ENCODE data around the gene HPSE2.
A peak's percentile ranks its signal among the peaks of the same experiment; 100 is the strongest.

HPSE2 gene

GRCh38 chr10:98899018-98899417 is 336.6 kb downstream of the HPSE2 start:
- DNase-seq (ENCODE audit: low read depth), result no peak
- no peak for TF ChIP-seq MAX (IDR thresholded peaks at IDR 0.05; ENCODE audit: low read depth, low read length)
- H3K4me3 ChIP-seq (ENCODE audit: low read depth, low read length), result no peak overlapping the region

- no peak for DNase-seq (ENCODE audit: low read depth)
- no peak for TF ChIP-seq MYC (IDR thresholded peaks at IDR 0.05; ENCODE audit: low read depth, low read length)
- no peak for TF ChIP-seq CTCF (IDR thresholded peaks at IDR 0.05; ENCODE audit: low read depth, low read length)
- H3K4me3 ChIP-seq (ENCODE audit: low read depth, low read length), result no peak overlapping the region
These were observed 343.1 kb downstream of the HPSE2 start for GRCh38 chr10:98892523-98892922.

GRCh38 chr10:98886686-98887085 is 349.0 kb downstream of the HPSE2 start:
- H3K4me3 ChIP-seq (ENCODE audit: low read depth, low read length), result no peak overlapping the region
- peak; percentile 21 for DNase-seq (ENCODE audit: low read depth)

GRCh38 chr10:98885378-98885777 is 350.3 kb downstream of the HPSE2 start:
- no peak for DNase-seq (ENCODE audit: low read depth)
- TF ChIP-seq MYC (IDR thresholded peaks at IDR 0.05; ENCODE audit: low read depth, low read length), result no peak
- TF ChIP-seq POLR2A (IDR thresholded peaks at IDR 0.05; ENCODE audit: extremely low read depth, insufficient read length), result no peak
- TF ChIP-seq CTCF (IDR thresholded peaks at IDR 0.05; ENCODE audit: low read depth, low read length), result no peak
- no peak for TF ChIP-seq MAX (IDR thresholded peaks at IDR 0.05; ENCODE audit: low read depth, low read length)
- no peak overlapping the region for H3K4me3 ChIP-seq (ENCODE audit: low read depth, low read length)

More at GRCh38 chr10:98886686-98887085, 349.0 kb downstream of the HPSE2 start:
- TF ChIP-seq CTCF (IDR thresholded peaks at IDR 0.05; ENCODE audit: low read depth, low read length) (no peak), POLR2A (IDR thresholded peaks at IDR 0.05; ENCODE audit: extremely low read depth, insufficient read length) (no peak)

- DNase-seq (ENCODE audit: low read depth), result no peak
- TF ChIP-seq CTCF (IDR thresholded peaks at IDR 0.05; ENCODE audit: low read depth, low read length), result no peak
- no peak for TF ChIP-seq MYC (IDR thresholded peaks at IDR 0.05; ENCODE audit: low read depth, low read length)
- TF ChIP-seq MAX (IDR thresholded peaks at IDR 0.05; ENCODE audit: low read depth, low read length), result no peak
- H3K4me3 ChIP-seq (ENCODE audit: low read depth, low read length), result no peak overlapping the region
These were observed 353.9 kb downstream of the HPSE2 start for GRCh38 chr10:98881789-98882188.

- TF ChIP-seq MAX (IDR thresholded peaks at IDR 0.05; ENCODE audit: low read depth, low read length), result no peak
- no peak for TF ChIP-seq CTCF (IDR thresholded peaks at IDR 0.05; ENCODE audit: low read depth, low read length)
- TF ChIP-seq MYC (IDR thresholded peaks at IDR 0.05; ENCODE audit: low read depth, low read length), result no peak
- TF ChIP-seq POLR2A (IDR thresholded peaks at IDR 0.05; ENCODE audit: extremely low read depth, insufficient read length), result no peak
- no peak for DNase-seq (ENCODE audit: low read depth)
These were observed 354.7 kb downstream of the HPSE2 start for GRCh38 chr10:98880971-98881370.

More at GRCh38 chr10:98880971-98881370, 354.7 kb downstream of the HPSE2 start:
- no peak overlapping the region for H3K4me3 ChIP-seq (ENCODE audit: low read depth, low read length)
